NCI-H2029 (cell line): ENCODE data around the gene SEC24C.
"Not testable (repeated sequence)": the region's sequence is repeated elsewhere in the genome, so short reads cannot be mapped to it uniquely, and the experiment has no call there.

Source experiments
- DNase-seq: peaks from one replicate; lab custom pipeline; 2025; lab: John Stamatoyannopoulos, UW

The SEC24C gene

GRCh38 chr10:73771722-73772280 lies 27.6 kb downstream of the SEC24C start:
- DNase-seq = peak; percentile 35

DNA sequence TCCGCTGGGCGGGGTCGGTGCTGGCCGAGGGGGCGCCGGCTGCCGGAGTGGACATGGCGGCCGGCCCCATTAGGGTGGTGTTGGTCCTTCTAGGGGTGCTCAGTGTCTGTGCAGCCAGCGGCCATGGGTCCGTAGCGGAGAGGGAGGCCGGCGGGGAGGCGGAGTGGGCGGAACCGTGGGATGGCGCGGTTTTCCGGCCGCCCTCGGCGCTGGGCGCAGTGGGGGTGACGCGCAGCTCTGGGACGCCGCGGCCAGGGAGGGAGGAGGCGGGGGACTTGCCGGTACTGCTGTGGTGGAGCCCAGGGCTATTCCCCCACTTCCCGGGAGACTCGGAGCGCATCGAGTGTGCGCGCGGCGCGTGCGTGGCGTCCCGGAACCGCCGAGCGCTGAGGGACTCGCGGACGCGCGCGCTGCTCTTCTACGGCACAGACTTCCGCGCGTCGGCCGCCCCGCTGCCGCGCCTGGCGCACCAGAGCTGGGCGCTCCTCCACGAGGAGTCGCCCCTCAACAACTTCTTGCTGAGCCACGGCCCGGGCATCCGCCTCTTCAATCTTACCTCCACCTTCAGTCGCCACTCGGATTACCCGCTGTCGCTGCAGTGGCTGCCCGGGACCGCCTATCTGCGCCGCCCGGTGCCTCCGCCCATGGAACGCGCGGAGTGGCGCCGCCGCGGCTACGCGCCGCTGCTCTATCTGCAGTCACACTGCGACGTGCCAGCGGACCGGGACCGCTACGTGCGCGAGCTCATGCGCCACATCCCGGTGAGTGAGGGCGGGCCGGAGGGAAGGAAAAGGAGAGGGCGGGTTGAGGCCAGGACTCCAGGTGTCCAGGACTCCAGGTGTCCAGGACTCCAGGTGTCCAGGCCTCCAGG lies 28.3 kb downstream of the SEC24C start:
- peak; percentile 33 for DNase-seq

GRCh38 chr10:73773152-73773879 lies 29.1 kb downstream of the SEC24C start:
- no peak for DNase-seq

DNA sequence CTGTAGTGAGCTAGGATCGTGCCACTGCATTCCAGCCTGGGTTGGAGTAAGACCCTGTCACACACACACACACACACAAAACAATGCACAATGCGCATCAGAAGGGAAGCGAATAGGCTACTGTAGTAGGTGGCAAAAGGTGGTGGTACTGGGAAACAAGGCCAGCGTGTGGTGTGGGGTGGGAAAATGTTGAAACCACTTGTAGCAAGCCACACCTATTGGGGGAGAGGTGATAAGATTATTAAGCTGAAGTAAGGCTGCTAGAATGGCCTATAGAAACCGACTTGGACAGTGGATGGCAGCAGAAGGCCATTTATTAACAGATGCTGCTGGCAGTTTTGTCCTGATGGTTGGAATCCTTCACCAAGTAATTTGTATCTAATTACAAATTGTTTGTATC lies 30.5 kb downstream of the SEC24C start:
- no peak for DNase-seq

DNA sequence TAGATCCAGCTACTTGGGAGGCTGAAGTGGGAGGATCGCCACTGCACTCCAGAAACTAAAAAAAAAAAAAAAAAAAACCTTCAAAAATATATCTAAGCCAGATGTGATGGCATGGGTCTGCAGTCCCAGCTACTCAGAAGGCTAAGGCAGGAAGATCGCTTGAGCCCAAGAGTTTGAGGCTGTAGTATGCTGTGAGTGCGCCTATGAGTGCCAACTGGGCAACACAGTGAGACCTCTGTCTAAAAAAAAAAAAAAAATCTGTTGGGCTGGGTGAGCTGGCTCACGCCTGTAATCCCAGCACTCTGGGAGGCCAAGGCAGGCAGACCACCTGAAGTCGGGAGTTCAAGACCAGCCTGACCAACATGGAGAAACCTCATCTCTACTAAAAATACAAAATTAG lies 34.8 kb downstream of the SEC24C start:
- DNase-seq = no peak

DNA sequence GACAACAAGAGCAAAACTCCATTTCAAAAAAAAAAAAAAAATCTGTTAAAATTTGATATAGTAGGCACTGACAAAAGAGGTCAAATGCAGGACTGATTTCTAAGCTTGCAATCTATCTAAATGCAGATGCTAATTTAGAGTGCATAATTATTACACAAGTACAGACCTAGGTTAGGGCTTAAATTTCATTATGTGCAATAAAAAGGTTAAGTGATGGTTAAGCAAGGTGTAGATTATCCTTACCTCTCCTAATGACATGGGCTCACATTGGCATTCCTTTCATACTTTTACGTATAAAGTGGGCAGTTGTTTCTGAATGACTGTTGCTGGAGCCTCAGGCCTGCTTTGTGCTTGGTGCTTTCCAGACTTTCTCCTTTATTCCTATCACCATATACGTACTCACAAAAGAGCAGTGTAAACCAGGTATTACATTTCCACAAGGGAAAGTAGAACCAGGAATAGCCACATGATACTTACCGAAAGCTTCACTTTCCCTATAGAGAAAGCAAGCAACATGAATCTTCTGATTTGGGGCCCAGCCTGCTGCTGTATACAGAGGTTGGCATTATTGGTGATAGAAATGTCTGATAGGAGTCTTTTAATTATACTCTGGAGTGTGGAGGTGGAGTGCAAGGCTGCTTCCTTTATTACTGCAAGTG lies 35.5 kb downstream of the SEC24C start:
- DNase-seq = no peak

GRCh38 chr10:73780301-73780700 lies 36.1 kb downstream of the SEC24C start:
- DNase-seq = no peak

- DNase-seq = no peak
These were observed 36.8 kb downstream of the SEC24C start for GRCh38 chr10:73780966-73781365.

- DNase-seq = no peak
These were observed 37.3 kb downstream of the SEC24C start for GRCh38 chr10:73781548-73781878.

DNA sequence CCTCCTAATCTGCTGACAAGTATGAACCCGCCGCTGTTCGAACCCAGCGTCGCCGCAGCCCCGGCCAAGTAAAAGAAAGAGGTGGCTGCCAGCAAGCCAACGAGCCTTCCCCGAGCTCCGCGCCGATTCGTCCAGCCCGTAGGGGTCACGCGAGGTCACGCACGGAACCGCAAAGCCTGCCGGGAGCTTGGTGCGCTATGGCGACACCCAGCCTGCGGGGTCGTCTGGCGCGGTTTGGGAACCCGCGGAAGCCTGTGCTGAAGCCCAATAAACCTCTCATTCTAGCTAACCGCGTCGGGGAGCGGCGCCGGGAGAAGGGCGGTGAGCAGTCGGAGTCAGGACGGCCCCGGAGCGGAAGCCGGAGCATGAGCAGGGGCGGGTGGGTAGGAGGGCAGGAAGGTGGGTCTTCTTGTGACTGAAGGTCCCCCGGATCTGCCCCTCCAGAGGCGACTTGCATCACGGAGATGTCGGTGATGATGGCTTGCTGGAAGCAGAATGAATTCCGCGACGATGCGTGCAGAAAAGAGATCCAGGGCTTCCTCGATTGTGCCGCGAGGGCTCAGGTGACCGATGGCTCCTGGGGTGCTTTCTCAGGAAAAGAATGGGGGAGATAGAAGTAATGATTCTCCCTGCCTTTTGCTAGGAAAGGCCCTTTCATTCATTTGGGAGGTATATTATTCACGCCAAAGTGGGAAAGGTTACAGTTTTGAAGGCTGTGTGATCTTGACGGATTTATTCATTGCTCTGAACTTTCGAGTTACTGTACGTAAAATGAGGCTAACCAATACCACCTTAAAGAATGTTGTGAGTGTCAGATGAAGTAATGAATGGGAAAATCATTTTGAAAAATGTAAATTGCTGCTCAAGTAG lies 37.9 kb downstream of the SEC24C start, which contains the start of gene CHCHD1:
TSS of gene CHCHD1 (plus strand) at position 170 of the 870 bp plus-strand sequence. CDS start at position 198, 28 bp downstream.
- peak; percentile 54 for DNase-seq

DNA sequence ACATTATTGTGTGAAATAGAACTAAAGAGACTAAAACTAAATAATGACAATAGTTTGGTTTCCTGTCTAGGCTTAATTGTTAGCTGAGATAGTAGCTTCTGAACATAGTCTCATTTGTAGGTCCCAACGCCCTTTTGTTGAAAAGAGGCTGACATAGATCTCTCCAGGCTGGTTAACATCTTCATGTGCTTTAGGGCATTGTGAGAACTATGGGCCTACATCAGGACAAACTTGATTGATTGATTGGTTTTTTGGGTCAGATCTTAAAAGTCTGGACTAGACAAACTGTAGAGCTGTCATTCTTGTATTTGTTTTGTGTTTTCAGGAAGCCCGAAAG lies 38.5 kb downstream of the SEC24C start:
- DNase-seq = no peak

DNA sequence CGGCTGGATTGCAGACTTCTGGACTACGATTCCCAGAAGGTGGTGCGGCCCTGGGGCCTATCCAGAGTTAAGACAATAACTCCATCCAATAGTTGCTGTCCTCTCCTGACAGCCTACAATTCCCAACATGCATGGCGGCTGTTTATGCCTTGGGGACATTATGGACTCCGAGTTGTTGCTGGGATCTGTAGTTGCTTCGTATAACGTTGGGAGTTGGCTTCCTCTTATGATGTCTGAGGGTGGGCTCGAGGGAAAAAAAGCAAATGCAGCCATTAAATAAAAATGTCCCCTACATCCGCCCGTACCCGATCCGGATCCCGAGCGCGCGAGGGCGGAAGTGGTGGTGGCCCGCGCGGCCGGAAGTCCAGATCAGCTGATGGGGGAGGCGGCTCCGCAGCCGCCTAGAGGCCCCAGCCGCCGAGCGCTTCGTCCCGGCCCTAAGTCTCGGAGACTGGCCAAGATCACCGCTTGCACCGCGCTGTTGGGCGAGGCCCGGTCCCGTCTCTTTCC lies 41.1 kb downstream of the SEC24C start, which contains the start of gene ZSWIM8:
TSS of gene ZSWIM8 (plus strand) at position 396 of the 510 bp plus-strand sequence. CDS start 273 bp downstream, outside the sequence.
- peak; percentile 80 for DNase-seq

GRCh38 chr10:73785721-73786511 lies 41.7 kb downstream of the SEC24C start:
- DNase-seq = no peak

- no peak for DNase-seq
These were observed 42.3 kb downstream of the SEC24C start for GRCh38 chr10:73786512-73786885.

- DNase-seq = not testable (repeated sequence)
These were observed 43.0 kb downstream of the SEC24C start for GRCh38 chr10:73787031-73787800.

GRCh38 chr10:73788864-73789658 lies 44.9 kb downstream of the SEC24C start:
- no peak for DNase-seq

DNA sequence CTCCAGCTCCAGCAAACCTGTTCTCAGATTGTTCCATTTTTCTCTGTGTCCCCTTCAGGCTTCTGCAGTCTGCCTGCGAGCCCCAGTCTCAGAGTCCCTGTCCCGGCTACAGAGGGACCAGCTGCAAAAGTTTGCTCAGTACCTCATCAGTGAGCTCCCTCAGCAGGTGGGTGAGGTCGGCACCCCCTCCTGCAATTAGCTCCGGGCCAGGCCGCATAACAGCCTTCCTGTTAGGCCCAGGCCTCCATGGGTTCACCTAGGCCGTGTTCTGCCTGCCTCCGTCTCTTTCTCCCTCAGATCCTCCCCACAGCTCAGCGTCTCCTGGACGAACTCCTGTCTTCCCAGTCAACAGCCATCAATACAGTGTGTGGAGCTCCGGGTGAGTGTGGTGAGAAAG lies 45.5 kb downstream of the SEC24C start:
- no peak for DNase-seq

- DNase-seq = no peak
These were observed 46.9 kb downstream of the SEC24C start for GRCh38 chr10:73790886-73791625.
